Vagina (tissue), 2 donors: Measurements from ENCODE around the gene SPARCL1. TPM values are rescaled to one million over a fixed set of nuclear protein-coding genes. Genes with fewer than 3 reads are reported as not detected.

Experiments
- DNase-seq, 2 donors: peaks; one replicate each; pipeline ENCODE4 v3.0.0-alpha.2; 2017; ENCODE audit errors: extremely low spot score in 2 of 2
- H3K27ac ChIP-seq: fragments of 200-600 bp; sonication (generic); one replicate; pipeline ENCODE4 v1.5.1; 2019
- H3K27me3 ChIP-seq: fragments of 200-600 bp; sonication (generic); one replicate; pipeline ENCODE4 v1.5.1; 2019
- H3K36me3 ChIP-seq, 2 donors: fragments of 200-600 bp; sonication (generic); one replicate each; pipeline ENCODE4 v1.5.1; 2017 to 2019
- H3K4me1 ChIP-seq: fragments of 200-600 bp; sonication (generic); one replicate; pipeline ENCODE4 v1.5.1; 2019
- H3K4me3 ChIP-seq, 2 donors: fragments of 200-600 bp; sonication (generic); 1 replicate in 1 of 2; 2 replicates in 1 of 2; pipeline ENCODE4 v1.5.1; 2016 to 2019
- H3K9me3 ChIP-seq: fragments of 200-600 bp; sonication (generic); one replicate; pipeline ENCODE4 v1.5.1; 2019
- POLR2A ChIP-seq, 2 donors: fragments of 450-650 bp; IDR thresholded peaks; one replicate each; pipeline ENCODE4 v1.6.1; 2017; ENCODE audit warnings: antibody characterized with exemption in 2 of 2, mild to moderate bottlenecking in 2 of 2, moderate library complexity in 2 of 2
- POLR2AphosphoS5 ChIP-seq, 2 donors: sonication (generic); formaldehyde crosslinking; IDR thresholded peaks; one replicate each; pipeline ENCODE4 v1.9.0; 2017; ENCODE audit warnings: antibody characterized with exemption in 2 of 2, mild to moderate bottlenecking in 2 of 2, low read depth in 1 of 2; ENCODE audit not compliant: insufficient read depth in 1 of 2
- intact Hi-C: fragments of 100-400 bp; cut with DNase I; formaldehyde crosslinking; loops from one replicate; pipeline ENCODE4 v1.15.1; 2023
- total RNA-seq: library from RNA; depleted of rRNA; stranded (reverse); fragments of >200 nt; gene quantifications from one replicate; pipeline ENCODE4 v1.2.3, GENCODE V29; 2016
- TF ChIP-seq, protein P1 (sequence below), 3 experiments: fragments of 450-650 bp in 2 of 3; fragments of 200-600 bp in 1 of 3; sonication (generic) in 1 of 3; IDR thresholded peaks; one replicate each; pipeline ENCODE4 v1.5.1; 2017 to 2019; ENCODE audit warnings: antibody characterized with exemption in 3 of 3, mild to moderate bottlenecking in 2 of 3, moderate library complexity in 2 of 3

The SPARCL1 gene
- total RNA-seq, 1 donor from 2014 or later = 558 TPM

GRCh38 chr4:87532907-87533306, 3.7 kb upstream of the SPARCL1 start:
- peak overlapping the region; percentile 95 for H3K27ac ChIP-seq
- intact Hi-C loops = no loop called here

GRCh38 chr4:87532109-87532508, 2.9 kb upstream of the SPARCL1 start:
- peaks cover 24% of the 10 kb centered on the region for H3K4me1 ChIP-seq
- H3K4me3 ChIP-seq = no peak overlapping the region
- TF ChIP-seq POLR2AphosphoS5 (IDR thresholded peaks at IDR 0.05; ENCODE audit: insufficient read depth in 1 of 2, low read depth in 1 of 2) (no peak), POLR2A (IDR thresholded peaks at IDR 0.05) (no peak)
- TF ChIP-seq, protein P1, sequence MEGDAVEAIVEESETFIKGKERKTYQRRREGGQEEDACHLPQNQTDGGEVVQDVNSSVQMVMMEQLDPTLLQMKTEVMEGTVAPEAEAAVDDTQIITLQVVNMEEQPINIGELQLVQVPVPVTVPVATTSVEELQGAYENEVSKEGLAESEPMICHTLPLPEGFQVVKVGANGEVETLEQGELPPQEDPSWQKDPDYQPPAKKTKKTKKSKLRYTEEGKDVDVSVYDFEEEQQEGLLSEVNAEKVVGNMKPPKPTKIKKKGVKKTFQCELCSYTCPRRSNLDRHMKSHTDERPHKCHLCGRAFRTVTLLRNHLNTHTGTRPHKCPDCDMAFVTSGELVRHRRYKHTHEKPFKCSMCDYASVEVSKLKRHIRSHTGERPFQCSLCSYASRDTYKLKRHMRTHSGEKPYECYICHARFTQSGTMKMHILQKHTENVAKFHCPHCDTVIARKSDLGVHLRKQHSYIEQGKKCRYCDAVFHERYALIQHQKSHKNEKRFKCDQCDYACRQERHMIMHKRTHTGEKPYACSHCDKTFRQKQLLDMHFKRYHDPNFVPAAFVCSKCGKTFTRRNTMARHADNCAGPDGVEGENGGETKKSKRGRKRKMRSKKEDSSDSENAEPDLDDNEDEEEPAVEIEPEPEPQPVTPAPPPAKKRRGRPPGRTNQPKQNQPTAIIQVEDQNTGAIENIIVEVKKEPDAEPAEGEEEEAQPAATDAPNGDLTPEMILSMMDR (IDR thresholded peaks at IDR 0.05) = no peak
- H3K36me3 ChIP-seq = no peaks in the 10 kb centered on the region
- H3K27ac ChIP-seq = peak overlapping the region; percentile 95
- intact Hi-C loops = no loop called here
- no peak for DNase-seq
- no peaks in the 10 kb centered on the region for H3K27me3 ChIP-seq
- no peaks in the 10 kb centered on the region for H3K9me3 ChIP-seq

More at GRCh38 chr4:87532907-87533306, 3.7 kb upstream of the SPARCL1 start:
- no peaks in the 10 kb centered on the region for H3K9me3 ChIP-seq
- H3K27me3 ChIP-seq = no peaks in the 10 kb centered on the region
- no peak for TF ChIP-seq POLR2A (IDR thresholded peaks at IDR 0.05)
- H3K4me3 ChIP-seq = no peak overlapping the region
- no peaks in the 10 kb centered on the region for H3K36me3 ChIP-seq
- no peak for DNase-seq
- H3K4me1 ChIP-seq = peaks cover 24% of the 10 kb centered on the region

DNA sequence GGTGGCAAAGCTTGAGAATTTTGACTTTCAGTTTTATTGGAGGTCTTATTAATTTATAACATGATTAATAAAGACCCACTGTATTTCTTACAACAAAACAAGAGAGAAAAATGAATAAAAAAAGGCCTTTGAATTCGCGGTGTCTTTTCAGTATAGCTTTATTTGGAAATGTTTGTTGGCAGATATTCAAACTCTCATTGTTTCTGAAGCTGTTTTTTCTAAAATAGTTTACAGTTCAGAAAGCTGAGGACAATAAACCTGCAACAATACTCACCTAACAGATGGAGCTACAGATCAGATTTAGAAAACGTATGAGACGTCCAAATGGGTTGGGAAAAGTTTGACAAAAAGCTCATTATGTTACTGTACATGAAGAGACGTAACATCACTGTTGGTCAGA, 2.4 kb upstream of the SPARCL1 start:
- Histone ChIP-seq H3K4me1 (peaks cover 24% of the 10 kb centered on the region), H3K27ac (peak overlapping the region; percentile 95), H3K27me3 (no peaks in the 10 kb centered on the region), H3K36me3 (no peaks in the 10 kb centered on the region), H3K9me3 (no peaks in the 10 kb centered on the region), H3K4me3 (no peak overlapping the region)
- no peak for DNase-seq
- TF ChIP-seq POLR2A (IDR thresholded peaks at IDR 0.05) (no peak), POLR2AphosphoS5 (IDR thresholded peaks at IDR 0.05; ENCODE audit: insufficient read depth in 1 of 2, low read depth in 1 of 2) (no peak)
- TF ChIP-seq, protein P1 (IDR thresholded peaks at IDR 0.05) = no peak
- intact Hi-C loops = no loop called here

GRCh38 chr4:87530868-87531267, 1.7 kb upstream of the SPARCL1 start:
- Histone ChIP-seq H3K36me3 (no peaks in the 10 kb centered on the region), H3K9me3 (no peaks in the 10 kb centered on the region), H3K27me3 (no peaks in the 10 kb centered on the region), H3K4me3 (peak overlapping the region in 1 of 2 donors; percentile 50), H3K4me1 (peaks cover 30% of the 10 kb centered on the region), H3K27ac (peak overlapping the region; percentile 95)
- DNase-seq = peak in 1 of 2 donors; percentile 97
- TF ChIP-seq POLR2AphosphoS5 (IDR thresholded peaks at IDR 0.05; ENCODE audit: insufficient read depth in 1 of 2, low read depth in 1 of 2) (peak; percentile 50 to 100), POLR2A (IDR thresholded peaks at IDR 0.05) (no peak)
- intact Hi-C loops = no loop called here

DNA sequence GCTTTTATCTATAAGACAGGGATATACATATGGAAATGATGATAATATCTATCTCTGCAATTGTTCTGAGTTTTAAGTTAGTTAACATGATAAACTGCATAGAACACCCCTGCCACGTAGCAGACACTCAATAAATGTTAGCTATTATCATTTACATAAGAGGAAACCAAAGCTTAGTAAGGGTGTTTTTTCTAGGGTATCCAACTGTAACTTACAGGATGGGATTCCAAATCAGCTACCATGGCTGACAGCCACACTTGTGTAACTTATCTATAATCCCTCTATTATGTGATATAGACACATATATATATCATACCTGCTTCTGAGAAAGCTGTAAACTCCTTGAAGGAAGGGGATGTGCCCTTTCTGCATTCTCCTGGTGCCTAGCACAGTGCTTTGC, 1.1 kb upstream of the SPARCL1 start:
- no peaks in the 10 kb centered on the region for H3K27me3 ChIP-seq
- H3K27ac ChIP-seq = peak overlapping the region; percentile 95
- peaks cover 36% of the 10 kb centered on the region for H3K4me1 ChIP-seq
- H3K4me3 ChIP-seq = peak overlapping the region; percentile 50 to 51
- no peak for DNase-seq
- no peaks in the 10 kb centered on the region for H3K36me3 ChIP-seq
- no peaks in the 10 kb centered on the region for H3K9me3 ChIP-seq
- TF ChIP-seq POLR2A (IDR thresholded peaks at IDR 0.05) (no peak), POLR2AphosphoS5 (IDR thresholded peaks at IDR 0.05; ENCODE audit: insufficient read depth in 1 of 2, low read depth in 1 of 2) (no peak)
- TF ChIP-seq, protein P1 (IDR thresholded peaks at IDR 0.05) = no peak
- intact Hi-C loops = no loop called here

DNA sequence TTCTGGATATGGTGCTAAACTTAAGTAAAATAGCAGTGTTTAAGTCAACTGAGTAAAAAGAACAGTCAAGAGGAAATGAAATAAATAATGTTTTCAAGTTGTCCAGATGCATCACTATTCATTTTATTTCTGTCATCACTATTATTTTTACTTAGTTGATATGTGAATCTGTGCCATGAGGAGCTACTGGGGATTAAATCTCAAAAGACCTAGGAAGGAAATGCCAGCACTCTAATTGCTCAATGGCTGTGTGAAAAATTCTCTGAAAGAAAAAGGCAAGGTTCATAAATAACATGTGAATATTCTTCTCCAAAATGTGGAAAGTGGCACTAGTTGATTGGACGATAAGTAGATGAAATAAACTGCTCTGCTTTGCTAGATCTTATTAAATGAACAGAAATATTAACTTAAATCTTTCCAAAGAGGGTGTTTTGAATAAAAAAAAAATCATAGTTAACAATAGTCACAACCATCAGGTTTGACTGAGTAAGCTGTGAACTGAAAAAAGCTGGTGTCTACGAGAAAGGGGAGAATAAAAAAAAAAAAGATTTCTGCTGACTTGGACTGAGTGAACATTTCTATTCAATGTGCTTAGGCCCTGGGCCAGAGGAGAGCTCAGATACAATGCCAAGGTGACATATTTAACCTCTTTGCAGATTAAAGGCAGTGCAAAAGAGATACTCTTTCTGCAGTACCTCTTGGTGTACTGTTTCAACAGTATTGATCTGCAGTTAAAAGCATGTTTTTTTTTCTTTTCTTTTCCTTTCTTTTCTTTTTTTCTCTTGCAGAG, 1.6 kb downstream of the SPARCL1 start:
- Histone ChIP-seq H3K27ac (peak overlapping the region; percentile 95), H3K9me3 (no peaks in the 10 kb centered on the region), H3K4me3 (peak overlapping the region; percentile 50 to 51), H3K27me3 (no peaks in the 10 kb centered on the region), H3K4me1 (peaks cover 62% of the 10 kb centered on the region), H3K36me3 (no peaks in the 10 kb centered on the region)
- peak; percentile 20 to 76 for TF ChIP-seq POLR2AphosphoS5 (IDR thresholded peaks at IDR 0.05; ENCODE audit: insufficient read depth in 1 of 2, low read depth in 1 of 2)
- TF ChIP-seq, protein P1 (IDR thresholded peaks at IDR 0.05) = no peak
- no peak for TF ChIP-seq POLR2A (IDR thresholded peaks at IDR 0.05)
- intact Hi-C loops = no loop called here
- DNase-seq = no peak
